Stimulated activated CD4-positive, alpha-beta T cell treated with anti-CD3 and anti-CD28 coated beads, Interleukin-12 subunit alpha, Interleukin-12 subunit beta, amount 100 ng/mL, for 24 hours (primary cell): ENCODE data around the gene MLLT3.

Source experiments
- DNase-seq, 2 experiments: peaks; one replicate each; pipeline ENCODE4 v3.0.0-alpha.2; 2020; ENCODE audit warnings: low read depth in 2 of 2

MLLT3 gene

DNA sequence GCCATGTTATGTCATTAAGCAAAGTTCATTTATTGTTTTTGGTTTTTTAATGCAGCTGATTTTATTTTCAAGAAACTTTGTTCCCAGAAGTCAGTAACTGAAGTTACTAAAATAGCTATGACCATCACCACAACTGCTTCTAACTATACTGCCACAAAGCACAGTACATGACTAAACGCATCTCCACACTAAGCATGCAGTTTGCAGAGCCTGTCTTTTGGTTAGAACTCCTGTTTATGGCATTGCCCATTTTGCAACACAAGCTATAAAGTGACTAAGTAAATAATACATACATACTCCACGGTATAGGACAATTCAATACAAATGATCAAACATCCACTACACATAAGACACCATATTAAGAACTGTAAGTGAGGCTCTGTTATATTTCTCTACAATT, 109.7 kb downstream of the MLLT3 start:
- no peak for DNase-seq

DNA sequence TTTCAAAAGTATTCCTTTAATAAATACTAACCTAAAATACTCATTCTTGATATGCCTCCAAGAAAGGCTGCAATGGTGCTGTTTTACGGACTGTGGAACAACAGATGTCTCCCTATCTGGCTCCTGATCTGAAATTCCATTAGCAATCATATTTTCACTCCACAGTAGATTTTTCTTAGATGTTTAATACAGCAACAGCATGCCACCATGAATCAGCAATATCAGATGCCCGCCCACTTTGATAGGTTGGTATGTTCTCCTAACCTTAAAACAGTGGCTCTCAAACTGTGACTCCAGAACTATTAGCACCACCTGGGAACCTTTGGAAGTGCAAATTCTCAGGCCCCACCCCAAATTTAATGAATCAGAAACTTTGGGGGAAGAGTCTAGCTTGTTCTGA, 110.2 kb downstream of the MLLT3 start:
- no peak for DNase-seq

DNA sequence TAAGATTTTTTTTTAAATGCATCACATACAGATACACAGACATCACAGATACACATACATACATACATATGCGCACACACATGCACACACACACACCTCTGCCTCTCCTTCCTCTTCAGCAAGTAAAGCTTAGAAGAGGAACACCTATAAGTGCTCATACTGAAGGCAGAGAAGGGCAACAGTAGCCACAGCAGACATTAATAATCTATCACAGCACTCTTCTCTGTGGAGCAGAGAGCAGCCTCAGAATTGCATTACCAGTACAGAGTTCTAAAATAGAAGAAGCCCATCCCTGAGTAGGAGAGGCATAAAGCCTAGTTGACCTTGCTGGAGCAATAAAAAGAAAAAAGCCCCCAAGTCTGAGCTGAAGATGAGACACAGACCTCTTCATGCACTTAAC, 110.6 kb downstream of the MLLT3 start:
- no peak for DNase-seq

DNA sequence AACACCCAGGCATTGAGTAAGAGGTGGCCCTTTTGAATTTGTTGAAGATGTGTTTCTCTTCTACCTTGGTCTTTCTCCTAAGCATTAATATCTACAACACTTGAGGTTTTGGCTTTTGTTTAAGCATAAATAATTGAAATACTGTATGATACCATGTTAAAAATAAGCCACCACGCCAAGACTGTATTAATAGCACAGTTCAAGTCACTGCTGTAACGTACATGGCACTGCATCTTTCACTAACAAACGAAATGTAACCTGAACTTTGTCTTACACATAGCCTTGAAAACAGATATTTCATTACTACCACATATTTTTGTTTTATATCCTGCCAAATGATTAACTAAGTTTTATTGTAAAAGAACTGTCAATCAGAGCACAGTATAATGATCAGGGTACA, 112.8 kb downstream of the MLLT3 start:
- DNase-seq, result no peak

DNA sequence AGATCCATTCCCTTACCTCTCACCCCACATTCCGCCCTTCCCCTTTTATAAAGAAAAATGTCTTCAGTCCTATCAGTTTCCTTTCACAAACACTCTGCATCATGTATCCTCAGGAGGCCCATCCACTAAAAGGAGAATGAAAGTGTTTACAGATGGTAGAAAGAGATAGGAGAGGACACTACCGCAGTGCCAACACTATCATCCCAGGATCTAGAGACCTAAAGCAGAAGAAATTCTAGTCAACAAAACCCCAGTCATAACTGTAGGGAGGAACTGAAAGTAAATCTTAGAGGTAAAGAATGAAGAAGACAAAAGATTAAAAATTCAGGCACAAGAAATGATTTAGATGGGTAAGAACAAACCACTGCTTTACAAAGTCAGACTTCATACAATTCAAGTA, 114.1 kb downstream of the MLLT3 start:
- DNase-seq, result no peak

DNA sequence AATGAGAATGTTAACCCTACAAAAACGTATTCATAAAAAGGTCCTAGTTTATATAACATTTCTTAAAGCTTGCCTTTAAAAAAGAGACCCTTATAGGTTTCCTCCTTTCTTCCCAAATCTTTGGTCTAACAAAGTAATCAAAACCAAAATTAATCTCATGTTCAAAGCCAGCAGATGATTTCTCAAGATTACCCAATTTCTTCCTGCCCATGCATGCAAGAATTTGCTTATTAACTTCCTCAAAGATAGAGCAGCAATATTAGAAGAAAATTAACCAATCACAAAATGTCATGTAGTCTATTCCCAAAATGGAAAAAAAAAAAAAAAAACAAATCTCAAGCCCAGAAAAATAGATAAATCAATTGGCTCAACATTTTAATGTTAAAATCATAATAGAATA, 114.9 kb downstream of the MLLT3 start:
- no peak for DNase-seq

DNA sequence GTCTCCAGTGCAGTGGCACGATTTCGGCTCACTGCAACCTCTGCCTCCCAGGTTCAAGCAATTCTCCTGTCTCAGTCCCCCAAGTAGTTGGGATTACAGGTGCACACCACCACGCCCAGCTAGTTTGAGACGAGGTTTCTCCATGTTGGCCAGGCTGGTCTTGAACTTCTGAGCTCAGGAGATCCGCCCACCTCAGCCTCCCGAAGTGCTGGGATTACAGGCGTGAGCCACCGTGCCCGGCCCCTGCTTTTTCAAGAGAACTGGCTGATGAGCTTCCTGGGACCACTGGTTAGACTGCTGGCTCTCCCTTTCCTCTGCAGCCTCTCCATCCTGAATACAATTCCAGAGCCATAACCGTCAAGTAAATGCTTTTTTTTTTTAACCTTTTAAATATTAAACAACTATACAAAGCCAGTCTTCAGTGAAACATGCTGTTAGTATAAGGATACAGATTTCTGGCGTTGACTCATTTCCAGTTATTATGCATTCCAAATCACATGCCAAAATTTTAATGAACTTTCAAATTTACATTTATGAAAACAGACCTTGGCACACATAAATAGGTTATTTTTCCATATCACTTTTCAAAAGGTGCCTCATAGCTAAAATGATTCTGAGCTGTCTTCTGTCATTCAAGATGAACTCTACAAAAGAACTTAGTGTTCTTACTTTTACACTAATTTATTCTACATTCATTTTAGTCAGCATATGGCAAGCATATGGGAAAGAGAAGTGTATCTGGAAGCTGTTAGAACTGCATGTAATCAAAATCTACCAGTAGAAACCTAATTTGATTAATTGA, 116.0 kb downstream of the MLLT3 start:
- no peak for DNase-seq

DNA sequence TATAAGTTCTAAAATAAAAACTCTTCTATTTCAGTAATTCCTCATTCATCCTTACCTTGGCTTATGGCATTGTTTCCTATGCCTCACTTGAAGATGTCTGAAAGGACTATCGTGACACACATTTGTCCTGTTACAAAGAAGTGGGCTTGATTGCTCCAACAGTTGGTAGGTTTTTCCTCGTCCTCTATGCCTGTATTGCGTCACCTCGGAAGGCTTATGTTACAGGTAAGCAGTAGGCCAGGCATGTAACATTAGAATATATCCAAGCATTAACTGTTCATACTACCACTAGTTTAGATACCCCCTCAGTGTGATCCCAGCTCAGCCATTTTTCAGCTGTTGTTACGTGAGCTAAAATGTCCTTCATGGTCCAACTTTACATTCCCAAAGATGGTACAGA, 116.7 kb downstream of the MLLT3 start:
- no peak for DNase-seq

DNA sequence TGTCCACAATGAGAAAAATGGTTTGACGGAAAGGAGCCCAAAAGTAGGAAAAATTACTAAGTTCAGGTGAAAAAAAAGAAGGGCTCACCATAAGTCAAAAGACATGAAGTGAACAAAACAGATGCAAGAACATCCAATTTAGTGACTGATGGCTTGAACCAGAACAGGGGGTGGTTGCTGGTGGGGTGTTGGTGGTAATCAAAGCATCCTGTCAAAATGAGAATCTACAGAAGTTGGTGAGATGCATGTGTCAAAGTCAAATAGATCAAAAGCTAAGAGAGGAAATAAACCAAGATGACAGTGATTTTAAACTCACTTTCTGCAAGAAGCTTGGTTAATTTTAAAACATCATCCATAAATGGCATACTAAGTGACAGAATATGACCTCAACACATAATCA, 117.4 kb downstream of the MLLT3 start:
- no peak for DNase-seq

DNA sequence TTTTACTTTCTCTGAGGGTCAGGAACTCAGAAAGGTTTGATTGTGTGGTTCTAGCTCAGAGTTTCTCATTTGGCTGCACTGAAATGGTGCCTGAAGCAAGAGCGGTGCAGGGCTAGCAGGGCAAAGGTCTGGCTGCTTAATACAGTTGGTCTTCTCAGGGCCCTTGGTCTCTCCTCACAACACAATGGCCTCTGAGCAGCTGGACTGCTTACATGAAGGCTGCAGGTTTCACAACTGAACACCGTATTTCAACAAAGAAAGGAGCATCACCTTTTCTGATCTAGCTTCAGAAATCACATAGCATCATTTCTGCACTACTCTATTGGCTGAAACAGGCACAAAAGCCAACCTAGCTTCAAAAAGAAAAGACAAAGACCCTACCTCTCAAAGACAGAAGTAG, 122.2 kb downstream of the MLLT3 start:
- DNase-seq, result no peak

DNA sequence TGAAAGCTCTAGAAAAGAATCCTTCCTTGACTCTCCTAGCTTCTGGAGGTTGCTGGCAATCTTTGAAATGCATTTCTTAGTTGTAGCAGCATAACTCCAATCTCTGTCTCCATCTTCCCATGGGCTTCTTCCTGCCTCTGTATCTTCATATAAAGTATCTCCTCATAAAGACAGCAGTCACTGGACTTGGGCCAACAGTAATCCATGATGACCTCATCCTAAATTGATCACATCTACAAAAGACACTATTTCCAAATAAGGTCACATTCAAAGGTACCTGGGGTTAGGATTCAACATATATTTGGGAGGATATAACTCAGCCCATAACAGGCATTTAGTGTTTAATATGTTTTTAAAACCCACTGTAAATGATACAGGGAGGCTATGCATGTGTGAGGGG, 123.3 kb downstream of the MLLT3 start:
- DNase-seq, result no peak

DNA sequence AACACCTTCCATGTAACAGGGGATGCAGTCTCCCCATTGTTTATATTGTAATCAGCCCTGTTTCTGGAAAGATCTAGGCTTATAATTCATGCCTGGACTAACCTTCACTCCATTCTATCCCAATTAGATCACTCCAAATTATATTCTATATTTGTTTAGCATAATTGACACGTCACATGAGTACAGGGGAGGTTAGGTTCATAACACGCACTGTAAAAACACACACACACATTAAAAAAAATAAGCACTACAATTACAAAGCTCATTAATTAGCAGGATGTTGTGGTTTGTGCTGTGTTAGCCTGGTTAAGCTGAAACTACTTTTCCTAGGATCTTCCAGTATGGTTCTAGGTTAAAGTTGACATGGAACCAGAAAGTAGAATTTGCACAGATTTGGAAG, 126.0 kb downstream of the MLLT3 start:
- DNase-seq, result no peak

DNA sequence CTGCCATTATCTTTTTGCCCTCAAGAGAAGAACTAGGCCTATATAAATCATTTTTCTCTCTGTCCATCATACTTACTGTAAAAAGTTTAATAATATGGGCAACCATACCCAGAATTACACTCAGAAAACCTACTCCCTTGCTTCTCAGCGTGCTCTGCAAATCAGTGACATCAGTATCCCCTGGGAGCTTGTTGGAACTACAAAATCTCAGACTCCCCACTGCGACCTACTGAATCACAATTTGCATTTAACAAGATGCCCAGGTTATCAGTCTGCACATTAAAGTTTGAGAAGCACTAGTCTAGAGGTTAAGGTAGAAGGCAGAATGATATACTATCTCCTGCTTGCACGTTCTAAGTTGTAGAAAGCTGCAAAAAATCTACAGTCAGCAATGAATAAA, 127.2 kb downstream of the MLLT3 start:
- DNase-seq, result no peak

DNA sequence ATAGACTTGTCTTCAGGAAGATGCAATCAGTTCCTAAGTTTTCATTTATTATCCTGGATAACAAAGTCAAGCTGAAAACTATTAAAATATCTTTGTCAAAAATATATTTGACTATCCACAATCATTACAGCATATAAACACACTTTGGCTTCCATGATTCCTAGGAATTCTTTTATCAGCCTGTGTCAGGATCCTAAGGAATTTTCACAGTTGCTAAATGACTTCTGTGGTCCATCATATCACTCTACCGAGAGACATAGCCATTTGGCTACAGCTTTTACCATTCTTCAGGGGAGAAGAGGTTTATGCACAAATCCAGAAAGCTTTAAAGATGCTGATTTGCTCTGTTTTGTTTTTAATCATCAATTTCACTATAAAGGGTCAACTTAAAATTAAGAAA, 128.3 kb downstream of the MLLT3 start:
- DNase-seq, result no peak

DNA sequence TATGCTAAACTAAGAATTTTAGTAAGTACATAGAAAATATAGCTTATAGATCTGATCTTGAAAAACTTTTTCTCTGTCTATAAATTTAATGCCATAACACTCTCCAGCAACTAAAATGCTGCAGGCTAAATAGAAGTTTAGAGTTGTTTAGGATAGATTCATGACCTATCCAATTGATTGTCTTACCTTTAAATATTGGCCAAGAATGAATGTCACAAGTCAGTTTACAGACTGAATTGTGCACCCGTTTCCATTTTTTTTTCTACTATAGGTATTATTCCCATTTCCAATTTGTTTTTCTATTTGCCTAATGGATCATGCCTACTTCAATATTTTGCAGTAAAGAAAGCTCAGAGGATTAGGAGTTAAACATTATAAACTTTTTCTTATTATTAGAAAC, 129.5 kb downstream of the MLLT3 start:
- no peak for DNase-seq

DNA sequence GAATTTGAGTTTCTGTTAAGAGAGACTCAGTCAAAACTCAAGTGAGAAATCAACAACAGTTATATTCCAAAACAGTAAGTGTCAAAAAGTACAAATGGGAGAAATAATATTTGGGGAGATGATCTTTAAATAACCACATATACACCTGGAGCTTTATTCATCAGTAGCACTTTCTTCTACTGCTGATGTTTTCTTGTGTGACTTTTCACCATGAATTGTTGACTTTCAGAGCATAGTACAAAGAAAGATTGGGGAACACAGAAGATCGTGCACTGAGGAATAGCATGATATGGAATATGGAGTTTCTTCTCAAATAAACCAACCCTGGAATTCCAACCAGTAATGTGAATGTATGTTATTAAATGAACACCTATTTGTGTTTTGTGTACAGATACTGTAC, 130.7 kb downstream of the MLLT3 start:
- no peak for DNase-seq

DNA sequence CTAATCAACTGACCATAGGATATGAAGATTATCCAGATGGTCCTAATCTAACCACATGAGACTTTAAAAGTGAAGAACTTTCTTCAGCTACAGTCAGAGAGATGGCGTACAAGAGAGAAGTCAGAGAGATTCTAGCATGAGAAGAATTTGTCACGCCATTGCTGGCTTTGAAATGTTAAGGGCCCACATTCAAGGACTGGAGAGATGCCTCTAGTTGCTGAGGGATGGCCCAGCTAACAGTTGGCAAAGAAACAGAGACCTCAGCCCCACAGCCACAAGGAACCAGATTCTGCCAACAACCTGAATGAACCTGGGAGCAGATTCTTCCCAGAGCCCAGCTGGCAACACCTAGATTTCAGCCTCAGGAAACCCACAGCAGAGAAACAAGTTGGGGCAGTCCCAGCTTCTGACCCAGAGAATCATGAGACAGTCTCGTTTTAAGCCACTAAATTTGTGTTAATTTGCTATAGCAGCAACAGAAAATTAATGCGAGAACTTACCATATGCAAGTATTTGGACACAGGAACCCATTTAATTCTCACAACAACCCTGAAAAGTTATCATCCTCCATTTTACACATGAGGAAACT, 132.0 kb downstream of the MLLT3 start:
- no peak for DNase-seq

DNA sequence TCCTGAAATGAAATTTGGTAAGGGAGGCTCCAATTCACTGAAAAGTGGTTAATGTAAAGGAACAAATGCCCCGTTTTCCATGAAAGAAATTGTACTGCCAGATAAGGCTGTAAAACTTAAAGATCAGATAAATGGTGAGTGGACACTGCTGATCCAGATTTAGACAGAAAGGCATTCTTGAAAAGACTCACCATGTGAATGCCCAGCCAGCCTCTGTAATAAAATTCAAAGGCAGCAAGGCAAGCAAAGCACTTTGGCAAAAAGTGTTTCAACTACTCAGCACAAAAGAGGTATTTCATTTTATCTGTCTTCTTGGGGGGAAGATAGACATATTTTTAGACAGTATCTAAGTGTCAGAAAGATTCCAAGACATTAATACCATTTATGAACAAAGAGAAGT, 133.6 kb downstream of the MLLT3 start:
- DNase-seq, result no peak

DNA sequence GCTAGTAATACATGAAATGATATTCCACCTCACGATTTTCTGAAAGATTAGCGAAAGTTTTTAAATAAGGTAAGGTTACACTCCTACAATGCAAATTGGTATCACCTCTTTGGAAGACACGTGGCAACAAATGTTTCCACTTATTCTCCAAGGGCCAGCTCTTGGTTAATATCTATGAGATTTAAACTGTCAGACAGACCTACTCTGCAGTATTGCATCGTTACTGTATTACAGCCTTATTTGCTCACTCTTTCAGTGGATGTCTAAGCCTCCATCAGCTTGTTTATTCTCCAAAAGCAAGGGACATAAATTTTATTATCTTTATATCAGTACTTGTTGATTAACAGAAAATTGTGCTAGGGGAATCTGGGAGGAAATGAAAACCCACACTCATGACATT, 135.7 kb downstream of the MLLT3 start:
- DNase-seq, result no peak

DNA sequence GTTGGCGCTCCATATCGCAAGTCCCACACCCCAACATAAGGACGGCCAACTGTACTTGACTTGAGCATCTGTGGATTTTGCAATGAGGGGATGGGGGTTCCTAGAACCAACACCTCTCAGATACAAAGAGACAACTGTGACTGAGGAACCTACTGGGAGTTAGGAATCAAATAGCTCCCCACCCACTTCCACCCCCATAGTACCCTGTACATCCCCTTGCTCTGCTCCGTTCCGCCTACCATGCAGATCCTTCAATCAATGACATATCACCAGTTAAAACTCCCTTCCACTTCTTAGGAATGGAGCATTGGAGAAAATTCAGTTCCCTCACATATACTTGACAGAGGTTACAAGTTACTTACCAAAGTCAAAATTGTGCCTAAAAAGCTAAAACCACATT, 140.9 kb downstream of the MLLT3 start:
- no peak for DNase-seq

DNA sequence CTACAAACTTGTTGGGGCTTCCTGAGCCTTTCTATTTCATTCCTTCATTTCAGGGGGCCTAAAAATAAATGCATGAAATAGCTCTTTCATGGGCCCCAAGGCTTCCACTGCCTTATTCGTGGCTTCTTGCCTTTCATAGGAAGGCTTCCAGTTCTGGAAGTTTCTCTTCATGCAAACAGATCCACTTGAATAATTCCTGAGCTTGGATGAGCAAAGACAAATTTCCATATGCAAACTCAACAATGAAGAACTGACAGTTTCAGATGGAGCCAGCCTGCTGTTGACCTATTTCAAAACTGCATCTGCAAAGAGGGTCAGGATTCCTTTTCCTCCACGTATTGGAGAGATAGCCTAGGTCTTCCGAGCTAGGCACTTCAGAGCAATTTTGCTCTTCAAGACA, 142.1 kb downstream of the MLLT3 start:
- DNase-seq, result no peak

DNA sequence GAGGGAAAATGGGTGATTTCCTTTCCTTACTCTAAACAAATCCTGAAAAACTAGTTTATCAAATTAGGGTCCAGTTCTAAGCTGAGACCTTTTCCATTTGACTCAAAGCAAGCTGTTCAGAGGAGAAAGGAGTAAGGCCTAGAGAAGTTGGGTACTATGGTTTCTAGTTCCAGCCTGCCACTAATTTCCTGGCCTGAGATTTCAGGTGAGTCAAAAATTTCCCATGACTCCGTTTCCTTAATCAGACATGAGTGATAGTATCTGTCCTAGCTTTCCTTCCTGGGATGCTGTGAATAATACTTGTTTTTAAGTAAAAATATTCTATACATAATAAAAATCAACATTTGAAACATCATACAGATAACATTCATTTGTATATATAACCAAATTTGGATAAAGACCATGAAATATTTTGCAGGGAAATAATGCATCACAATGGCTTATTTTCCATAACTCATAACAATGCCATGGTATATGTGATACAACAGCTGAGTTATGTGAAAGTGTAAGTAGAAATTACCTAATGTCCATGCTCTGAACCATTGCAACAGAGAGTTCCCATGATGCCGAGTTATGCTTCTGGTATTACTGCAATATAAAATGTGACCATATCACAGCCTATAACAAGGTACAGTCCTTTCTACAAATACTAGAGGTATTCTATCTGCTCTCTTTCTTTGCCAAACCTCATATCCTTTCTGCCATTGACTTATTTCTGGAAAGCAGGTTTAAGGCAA, 142.7 kb downstream of the MLLT3 start:
- DNase-seq, result no peak

DNA sequence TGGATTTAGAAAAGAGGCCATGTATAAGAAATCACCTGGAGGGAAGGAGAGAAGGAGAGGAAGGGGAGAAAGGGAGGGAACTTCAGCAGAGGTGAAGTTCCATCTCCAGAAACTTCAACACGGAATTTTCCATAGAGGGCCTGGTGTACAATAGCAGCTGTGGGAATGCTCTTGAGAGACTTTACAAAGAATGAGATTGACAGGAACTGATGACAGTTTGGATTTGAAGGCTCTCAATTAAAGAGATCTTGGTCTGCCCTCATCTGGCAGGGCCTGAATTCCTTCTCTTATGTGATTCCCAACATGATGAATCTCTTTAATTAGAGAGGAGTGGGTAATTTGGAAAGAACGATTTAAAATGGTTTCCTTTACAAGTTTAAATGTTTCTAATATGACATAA, 143.5 kb downstream of the MLLT3 start:
- no peak for DNase-seq
